HG03460 (cell line): ENCODE data around the gene H2BK1.

Experiments used
- ATAC-seq: cut with Tn5 transposase; IDR thresholded peaks from one replicate; pipeline ENCODE4 v1.9.1; 2021; ENCODE audit not compliant: unreplicated experiment

Gene H2BK1

DNA sequence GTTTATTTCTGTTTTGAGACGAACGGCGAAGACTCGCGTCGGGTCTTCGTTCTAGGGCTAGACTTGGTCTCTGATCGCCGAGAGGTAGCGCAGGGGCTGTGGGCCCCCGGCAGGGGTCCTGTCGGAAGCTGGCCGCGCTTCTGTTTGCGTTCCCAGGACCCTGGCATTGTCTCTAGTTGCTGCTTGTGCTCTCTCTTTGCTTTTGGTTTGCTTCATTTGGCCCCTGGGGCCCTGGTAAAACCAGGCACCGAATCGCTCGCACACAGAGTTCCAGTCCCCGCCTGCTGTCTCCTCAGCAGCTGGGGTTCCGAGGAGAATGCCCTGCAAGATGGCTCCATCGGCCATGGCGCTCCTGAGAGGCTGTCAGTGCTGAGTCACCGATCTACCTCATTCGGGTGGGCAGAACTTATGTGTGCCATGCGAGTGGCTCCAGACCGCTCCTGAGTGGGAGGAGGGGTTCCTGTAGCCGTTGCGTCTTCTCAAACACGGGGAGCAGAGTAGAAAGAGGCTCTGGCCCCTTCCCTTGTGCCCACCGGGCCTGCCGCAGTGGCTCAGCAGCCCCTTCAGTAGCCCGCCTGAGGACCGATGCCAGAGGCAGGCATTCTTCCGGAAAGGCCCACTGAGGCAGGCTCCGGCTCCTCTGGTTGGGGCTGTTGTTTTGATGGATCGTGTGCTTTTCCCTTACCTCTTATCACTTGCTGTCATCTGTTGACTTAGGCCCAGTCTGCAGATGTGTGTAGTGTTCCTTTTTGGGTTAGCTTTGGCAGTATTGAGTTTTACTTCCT lies 22.8 kb upstream of the H2BK1 start:
- ATAC-seq: peak; percentile 40

DNA sequence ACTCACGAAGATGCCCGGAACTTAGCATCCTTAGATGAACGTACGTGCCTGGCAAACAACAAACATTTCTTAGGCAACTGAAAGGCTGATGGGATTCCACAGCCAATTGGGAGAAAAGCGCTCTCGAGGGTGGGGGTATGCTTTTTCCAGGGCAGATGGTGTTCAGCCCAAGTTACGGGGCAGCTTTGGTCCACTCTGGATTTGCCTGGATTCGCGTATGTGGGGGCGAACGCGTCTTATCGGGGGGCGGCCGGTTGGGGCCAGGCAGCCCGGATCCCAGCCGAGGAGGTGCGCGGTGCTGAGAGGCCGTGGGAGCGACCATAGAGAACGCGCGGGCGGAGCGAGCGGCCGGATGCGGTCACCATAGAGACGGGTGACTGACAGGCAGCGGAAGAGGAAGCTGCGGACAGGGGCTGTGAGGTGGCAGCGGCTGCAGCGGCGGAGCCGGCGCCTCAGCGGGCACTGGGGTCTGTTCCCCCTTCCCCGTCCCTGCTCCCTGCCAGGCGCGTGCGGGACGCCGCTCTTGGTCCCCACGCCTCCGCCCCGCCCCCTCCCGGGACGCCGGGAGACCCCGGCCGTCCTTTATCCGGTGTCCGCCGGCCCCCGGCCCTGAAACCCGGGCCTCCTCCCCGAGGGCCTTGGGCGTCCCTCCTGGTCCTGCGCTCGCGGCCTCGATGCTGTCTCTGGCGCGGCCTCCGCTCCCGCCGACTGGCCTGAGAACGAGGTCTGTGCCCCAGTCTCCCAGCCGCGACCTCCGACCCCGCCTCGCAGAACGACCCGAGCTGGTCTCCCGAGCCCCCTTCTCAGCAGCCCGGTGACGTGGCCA lies 22.0 kb upstream of the H2BK1 start, which contains the start of gene CHPF2:
CHPF2 (plus strand) TSS at position 393 of the 826 bp plus-strand sequence. CDS start 1,529 bp downstream, outside the sequence.
- ATAC-seq: peak; percentile 97

DNA sequence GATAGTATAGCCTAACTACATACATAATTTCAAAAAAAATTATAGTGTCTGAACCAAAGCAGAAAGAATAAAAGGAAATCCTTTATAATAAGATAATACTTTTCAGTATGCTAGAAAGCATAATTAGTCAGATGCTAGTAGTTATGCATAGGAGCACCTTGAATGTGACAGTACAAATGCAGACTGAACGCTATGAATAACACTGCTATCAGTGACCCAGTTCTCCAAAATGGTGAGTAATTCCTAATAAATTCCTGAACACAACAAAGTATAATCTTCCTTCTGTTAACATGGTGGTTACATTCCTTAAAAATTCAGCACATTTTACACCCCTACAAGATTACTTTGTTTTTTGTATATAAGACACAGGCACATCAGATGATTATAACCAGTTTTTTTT lies 20.8 kb upstream of the H2BK1 start:
- ATAC-seq: no peak

GRCh38 chr7:151229249-151229648 lies 19.0 kb upstream of the H2BK1 start:
- no peak for ATAC-seq

DNA sequence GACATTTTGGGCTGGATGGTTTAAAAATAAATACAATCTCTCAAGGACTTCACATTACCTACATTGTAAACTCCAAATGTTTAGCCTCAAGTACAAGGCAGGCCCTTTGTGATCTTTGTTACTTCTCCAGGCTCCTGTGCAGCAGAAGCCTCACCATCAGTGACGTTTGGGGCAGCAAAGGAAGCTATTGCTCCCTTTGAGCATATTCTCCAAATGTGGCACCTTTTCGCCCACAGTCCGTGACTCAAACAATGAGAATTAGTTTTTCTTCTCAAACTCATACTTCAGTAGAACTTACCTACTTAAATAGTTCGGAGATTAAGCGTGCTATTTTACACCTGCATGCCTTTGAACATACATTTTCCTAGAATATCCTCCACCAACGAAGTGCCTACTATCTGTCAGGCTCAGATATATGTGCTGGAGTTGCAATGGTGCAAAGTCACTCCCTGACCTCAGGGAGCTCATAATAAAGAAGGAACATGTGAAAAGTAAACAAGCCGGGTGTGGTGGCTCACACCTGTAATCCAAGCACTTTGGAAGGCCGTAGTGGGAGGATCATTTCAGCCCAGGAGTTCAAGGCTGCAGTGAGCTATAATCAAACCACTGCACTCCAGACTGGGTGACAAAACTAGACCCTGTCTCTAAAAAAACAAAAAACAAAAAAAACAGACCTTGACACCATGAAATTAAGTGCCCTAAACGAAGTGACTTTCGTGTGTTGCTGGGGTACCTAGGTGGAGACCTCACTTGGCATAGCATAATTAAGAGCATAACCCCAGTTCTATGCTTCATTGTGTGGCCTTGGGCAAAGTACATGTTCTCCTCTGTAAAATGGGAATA lies 18.0 kb upstream of the H2BK1 start:
- ATAC-seq: no peak

DNA sequence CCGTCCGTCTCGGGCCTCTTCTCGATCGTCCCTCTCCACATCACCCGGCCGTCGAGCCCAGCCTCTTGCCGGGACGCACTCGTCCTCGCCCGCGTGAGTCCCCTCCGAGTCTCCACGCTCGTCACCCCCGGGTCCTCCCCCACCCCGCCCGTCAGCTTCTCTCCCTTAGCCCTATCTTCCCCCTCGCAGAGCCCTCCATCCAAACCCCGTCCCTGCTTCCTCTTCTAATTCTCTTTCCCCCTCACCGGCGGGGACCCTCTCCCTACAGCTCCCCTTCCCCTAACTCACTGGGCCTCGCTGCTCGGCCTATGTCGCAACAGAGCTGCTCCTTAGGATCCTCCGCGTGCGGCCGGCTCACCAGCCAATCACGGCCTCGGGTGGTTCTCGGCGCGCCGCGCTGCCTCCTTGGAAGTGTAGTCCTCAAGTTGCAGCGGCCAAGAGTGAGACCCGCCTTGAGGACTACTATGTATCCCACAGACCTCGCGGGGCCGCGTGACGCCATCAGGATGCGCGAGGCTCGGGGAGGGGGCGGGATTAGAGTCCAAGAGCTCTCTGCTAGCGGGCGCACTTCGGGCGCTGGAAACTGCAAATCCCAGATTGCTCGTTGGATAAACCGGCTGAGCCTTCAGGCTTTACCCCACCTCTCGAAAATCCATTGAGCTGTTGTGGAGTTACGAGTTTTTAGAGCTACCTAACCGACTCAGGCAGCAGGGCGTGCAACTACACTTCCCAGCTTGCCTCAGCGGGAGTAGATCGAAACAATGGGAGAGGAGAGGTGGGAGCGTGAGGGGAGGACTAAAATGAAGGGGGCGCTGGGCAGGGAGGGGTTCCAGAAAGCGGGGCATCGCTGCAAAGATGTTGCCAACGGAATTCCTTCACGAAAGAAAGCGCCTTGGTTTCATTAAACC lies 16.8 kb upstream of the H2BK1 start, which contains the start of gene ABCF2:
ABCF2 (minus strand) TSS at position 331 of the 908 bp plus-strand sequence. CDS start 747 bp downstream, outside the sequence.
- ATAC-seq: peak; percentile 98

DNA sequence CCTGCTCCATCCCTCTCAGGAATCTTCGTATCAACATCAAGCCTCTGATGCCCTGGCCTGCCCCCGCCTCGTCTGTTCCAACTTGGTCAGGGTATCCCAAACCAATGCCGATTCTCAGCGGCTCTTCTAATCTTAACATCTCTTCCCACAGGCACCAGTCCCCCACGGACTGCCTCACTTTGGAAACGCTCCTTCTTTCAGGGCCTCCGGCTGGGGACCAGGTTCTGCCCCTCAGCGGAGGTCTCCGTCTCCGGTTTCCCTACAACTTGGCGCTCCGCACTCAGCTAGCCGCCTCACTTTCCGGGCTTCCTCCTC lies 16.2 kb upstream of the H2BK1 start:
- no peak for ATAC-seq

- no peak for ATAC-seq
Measured at GRCh38 chr7:151225948-151226510, 15.7 kb upstream of the H2BK1 start.

DNA sequence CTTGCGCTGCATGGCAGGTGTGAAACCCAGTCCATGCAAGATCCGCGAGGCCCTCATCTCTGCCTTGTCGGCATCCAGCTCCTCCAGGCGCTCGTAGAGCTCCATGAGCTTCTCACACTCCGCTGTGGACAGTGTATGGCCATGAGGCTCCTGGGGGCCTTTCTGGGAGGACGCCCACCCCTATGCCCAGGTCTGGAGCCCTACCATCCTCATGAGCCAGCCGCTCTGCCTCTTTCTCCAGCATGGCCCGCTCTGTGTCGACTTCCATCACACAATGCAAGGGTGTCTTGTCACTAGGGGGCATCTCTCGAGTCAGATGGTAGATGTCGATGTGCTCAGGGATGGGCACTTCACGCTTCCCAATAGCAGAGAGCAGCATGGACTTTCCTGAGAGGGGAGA lies 13.4 kb upstream of the H2BK1 start:
- ATAC-seq: no peak

- no peak for ATAC-seq
Measured at GRCh38 chr7:151218170-151218569, 7.9 kb upstream of the H2BK1 start.

DNA sequence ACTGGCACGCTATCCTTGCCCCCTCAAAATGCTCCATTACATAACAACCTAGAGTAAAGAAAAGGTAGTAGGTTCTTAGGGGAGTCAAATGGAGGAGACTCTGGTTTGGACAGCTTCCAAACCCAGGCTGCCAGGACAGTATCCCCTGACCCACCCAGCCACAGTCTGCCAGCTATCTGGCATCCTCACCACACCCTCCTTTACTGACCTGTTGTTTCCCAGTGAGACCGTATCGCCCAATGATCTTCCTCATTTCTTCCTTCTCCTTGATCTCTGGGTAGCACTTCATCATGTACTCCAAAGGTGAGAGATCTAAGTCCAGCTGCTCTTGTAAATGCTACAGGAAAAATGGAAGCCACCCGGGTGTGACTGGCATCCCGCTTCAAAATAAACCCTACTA lies 5.1 kb upstream of the H2BK1 start:
- ATAC-seq: no peak

DNA sequence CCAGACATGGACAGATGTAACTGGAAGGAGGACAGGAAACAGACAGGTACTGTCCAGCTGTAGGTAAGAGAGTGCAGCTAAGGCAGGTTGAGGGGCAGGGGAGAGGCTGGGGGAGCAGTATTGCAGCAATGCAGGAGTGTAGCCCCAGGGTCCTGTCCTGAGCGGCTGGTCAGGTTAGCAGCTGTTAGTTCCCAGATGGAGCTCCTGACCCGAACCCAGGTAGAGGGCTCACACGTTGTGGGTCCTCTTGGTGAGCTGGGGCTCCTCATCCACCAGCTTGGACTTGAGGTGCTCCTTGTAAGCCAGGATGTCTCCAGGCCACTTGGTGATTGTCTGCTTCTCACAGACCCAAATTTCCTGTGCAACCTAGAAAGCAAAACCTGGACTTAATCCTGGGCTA lies 3.5 kb upstream of the H2BK1 start:
- no peak for ATAC-seq

GRCh38 chr7:151212626-151213025 lies 2.3 kb upstream of the H2BK1 start:
- ATAC-seq: no peak

DNA sequence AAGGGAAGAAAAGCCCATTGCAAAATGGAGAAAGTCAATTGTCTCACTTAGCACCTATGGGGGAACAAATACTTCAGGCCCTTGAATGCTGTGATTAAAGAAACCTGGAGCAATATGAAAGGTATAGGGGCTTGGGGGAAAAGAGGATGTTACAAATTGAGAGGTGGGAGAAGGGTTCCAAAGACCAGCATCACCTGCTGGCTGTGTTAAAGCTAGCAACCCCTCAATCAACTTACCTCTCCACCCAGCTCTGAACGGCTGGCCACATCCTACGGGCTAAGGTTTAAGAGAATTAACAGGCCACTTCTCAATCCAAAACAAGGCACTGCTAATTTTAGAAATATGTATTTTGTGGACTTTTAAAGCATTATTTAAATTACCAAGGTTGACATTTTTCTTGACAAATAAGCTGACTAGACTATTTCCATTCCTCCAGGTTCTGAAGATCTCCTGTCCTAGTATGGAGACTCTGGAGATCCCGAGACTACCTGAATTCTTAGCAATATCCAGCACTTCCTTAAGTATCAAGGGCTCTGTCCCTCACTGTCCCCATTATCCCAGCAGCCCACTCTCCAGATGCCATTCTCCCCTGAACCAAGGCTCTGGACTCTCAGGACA lies 976 bp upstream of the H2BK1 start:
- ATAC-seq: no peak

DNA sequence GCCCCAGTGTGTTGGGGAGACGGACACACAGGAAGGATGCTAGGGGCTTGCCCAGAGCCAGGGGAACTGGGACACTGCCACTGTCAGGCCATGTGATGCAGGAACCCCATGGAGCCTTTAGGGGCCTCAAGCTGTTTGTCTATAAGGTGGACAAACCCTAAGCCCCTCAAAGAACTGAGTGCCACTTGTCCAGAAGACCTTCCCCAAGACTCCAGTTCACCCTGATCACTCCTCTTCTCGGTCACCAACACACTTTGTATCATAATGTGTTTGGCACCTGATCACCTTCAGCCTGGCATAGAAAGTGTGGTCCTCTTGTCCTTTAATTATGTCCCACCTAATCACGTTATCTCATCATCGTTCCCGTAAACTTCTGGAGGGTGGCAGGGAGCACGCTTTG lies 700 bp downstream of the H2BK1 start:
- no peak for ATAC-seq

- no peak for ATAC-seq
Measured at GRCh38 chr7:151208253-151208862, 1.9 kb downstream of the H2BK1 start.

DNA sequence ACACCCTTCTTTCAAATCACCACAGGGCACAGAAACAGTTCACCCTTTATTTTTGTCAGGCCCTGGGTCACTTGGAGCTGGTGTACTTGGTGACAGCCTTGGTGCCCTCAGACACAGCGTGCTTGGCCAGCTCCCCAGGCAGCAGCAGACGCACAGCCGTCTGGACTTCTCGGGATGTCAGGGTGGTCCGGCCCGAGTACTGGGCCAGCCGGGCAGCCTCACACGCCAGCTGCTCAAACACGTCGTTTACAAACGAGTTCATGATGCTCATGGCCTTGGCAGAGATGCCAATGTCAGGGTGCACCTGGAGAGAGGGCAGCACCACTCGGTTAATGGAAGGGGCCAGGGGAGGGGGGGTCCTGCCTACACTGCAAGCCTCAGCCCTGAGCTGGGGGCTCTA lies 2.5 kb downstream of the H2BK1 start:
- no peak for ATAC-seq

DNA sequence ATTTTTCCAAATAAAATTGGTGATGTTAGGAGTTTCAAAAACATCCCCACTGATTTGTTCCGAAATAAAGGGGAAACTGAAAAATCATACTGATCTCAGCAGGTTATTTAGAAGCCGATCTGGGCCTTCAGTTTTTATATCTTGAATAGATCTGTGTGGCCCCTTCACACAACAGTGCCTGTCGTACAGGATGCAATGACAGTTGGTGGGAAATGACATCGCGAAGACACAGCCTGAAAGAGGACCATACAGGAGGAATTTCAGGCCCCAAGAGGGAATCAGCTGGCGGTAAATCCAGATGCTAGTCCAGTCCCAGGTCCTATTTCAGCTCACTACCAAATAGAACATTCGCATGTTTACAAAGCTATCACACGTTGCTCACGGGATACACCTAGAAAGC lies 3.0 kb downstream of the H2BK1 start:
- no peak for ATAC-seq

GRCh38 chr7:151206914-151207313 lies 3.4 kb downstream of the H2BK1 start:
- ATAC-seq: no peak
